A549 (cell line): Measurements from ENCODE around the gene NLRC5.

Experiments
- BHLHE40 ChIP-seq: IDR thresholded peaks from 2 replicates; pipeline ENCODE4 v1.6.1; 2012; ENCODE audit warnings: low read depth, low read length, inconsistent platforms
- CTCF ChIP-seq: fragments of >200 bp; sonication (Bioruptor Twin); formaldehyde crosslinking; IDR thresholded peaks from 3 replicates; pipeline ENCODE4 v1.5.1; 2016
- ELK1 ChIP-seq: fragments of 150-350 bp; IDR thresholded peaks from 2 replicates; pipeline ENCODE4 v1.6.1; 2014; ENCODE audit warnings: low read depth, mild to moderate bottlenecking, low read length
- KDM1A ChIP-seq: fragments of 200-600 bp; sonication (generic); IDR thresholded peaks from 2 replicates; pipeline ENCODE4 v1.6.1; 2016; ENCODE audit warnings: low read depth, mild to moderate bottlenecking
- ZFP36 ChIP-seq: fragments of 450-650 bp; IDR thresholded peaks from 2 replicates; pipeline ENCODE4 v1.6.1; 2014; ENCODE audit warnings: borderline replicate concordance; ENCODE audit not compliant: partially characterized antibody
- ZNF302 ChIP-seq: fragments of 250-450 bp; sonication (Bioruptor Pico); IDR thresholded peaks from 2 replicates; pipeline ENCODE4 v1.9.0; 2021; ENCODE audit warnings: inconsistent platforms, mild to moderate bottlenecking, moderate library complexity

- TF ChIP-seq BHLHE40 (no peak), ELK1 (no peak), ZFP36 (no peak), CTCF (no peak), KDM1A (no peak), ZNF302 (CRISPR knock-in tag) (no peak)
Measured at GRCh38 chr16:57112403-57113041, 123.2 kb downstream of the NLRC5 start.
